Right lobe of liver (tissue), 4 donors: ENCODE measurements around the gene PCCA.

Experiments
- POLR2A ChIP-seq: fragments of 450-650 bp; IDR thresholded peaks from one replicate; pipeline ENCODE4 v1.6.1; 2017; ENCODE audit warnings: antibody characterized with exemption, mild to moderate bottlenecking
- TF ChIP-seq, protein P1 (sequence below), 4 donors: fragments of 200-600 bp in 3 of 4; fragments of 450-650 bp in 1 of 4; IDR thresholded peaks; one replicate each; pipeline versions ENCODE4 v1.5.1 to v1.8.0; 2016 to 2022; ENCODE audit warnings: antibody characterized with exemption in 4 of 4, mild to moderate bottlenecking in 2 of 4
- donor health status: DM: no; HTN: no; CAD: no.
- donor health status: DM: no; HTN: no; CAD: no.
- donor health status: DM: no; HTN: yes; CAD: no.

DNA sequence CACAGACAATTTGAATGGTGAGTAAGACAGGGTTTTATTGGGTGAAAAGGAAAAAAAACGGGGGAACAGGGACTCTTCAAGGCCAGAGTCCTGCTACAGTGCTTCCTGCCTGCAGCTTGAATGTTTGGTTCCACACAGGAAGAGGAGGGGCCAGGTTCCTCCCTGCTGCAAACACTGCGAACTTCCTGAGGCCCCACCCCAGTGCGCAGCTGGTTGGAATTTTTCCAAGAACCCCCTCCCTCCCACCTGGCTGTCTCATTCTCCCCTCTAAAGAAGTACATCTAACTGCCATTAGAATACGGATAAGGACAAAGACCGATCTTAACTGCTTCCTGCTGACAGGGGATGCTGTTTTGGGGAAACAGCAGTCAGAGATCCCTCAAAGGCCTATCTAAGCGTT lies 314.8 kb downstream of the PCCA start:
- TF ChIP-seq, protein P1, sequence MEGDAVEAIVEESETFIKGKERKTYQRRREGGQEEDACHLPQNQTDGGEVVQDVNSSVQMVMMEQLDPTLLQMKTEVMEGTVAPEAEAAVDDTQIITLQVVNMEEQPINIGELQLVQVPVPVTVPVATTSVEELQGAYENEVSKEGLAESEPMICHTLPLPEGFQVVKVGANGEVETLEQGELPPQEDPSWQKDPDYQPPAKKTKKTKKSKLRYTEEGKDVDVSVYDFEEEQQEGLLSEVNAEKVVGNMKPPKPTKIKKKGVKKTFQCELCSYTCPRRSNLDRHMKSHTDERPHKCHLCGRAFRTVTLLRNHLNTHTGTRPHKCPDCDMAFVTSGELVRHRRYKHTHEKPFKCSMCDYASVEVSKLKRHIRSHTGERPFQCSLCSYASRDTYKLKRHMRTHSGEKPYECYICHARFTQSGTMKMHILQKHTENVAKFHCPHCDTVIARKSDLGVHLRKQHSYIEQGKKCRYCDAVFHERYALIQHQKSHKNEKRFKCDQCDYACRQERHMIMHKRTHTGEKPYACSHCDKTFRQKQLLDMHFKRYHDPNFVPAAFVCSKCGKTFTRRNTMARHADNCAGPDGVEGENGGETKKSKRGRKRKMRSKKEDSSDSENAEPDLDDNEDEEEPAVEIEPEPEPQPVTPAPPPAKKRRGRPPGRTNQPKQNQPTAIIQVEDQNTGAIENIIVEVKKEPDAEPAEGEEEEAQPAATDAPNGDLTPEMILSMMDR (IDR thresholded peaks at IDR 0.05) = no peak
- no peak for TF ChIP-seq POLR2A
